GM12801 (cell line): ENCODE measurements around the gene PRKG1.

Experiments
- TF ChIP-seq, protein P1 (sequence below): IDR thresholded peaks from one replicate; pipeline ENCODE4 v1.5.1; 2011; ENCODE audit warnings: control low read depth; ENCODE audit not compliant: insufficient read length; ENCODE audit errors: extremely low read depth

The PRKG1 gene

DNA sequence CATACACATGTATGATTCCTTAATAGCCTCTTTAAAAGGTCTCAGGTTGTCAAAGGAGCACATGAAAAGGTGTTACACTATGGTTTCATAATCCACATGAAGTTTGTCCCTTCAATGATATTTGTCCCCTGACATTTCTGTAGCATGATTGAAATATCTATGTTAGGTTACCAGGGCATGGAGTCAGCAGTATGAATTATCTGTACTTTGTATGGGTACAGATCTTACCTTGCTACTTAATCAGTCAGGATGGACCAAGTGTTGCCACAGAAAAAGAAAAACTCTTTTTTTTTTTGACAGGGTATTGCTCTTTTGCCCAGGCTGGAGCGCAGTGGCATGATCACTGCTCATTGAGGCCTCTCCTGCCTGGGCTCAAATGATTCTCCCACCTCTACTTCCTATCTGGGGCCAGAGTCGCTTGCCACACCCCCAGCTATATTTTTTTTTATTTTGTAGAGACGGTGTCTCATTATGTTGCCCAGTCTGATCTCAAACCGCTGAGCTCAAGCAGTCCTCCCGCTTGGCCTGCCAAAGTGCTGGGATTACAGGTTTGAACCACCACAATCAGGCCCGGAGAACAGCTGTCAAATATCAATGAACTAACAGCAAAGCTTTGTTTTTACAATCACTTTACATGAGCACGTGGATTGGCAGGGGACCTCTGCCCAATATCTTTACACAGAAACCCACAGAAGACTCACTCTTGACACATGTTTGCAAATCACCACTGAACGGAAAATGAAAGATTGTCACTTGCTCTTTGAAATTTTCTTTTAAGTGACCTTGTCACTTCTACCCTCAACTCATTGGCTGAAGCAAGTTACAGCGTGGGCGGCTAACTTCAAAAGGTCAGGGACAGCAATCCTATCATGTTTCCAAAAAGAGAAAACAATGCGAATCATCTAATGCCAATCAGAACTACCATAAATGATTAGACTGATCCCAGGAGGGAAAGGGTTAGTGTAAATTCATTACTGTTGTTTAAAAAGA is 140.2 kb downstream of the PRKG1 start:
- TF ChIP-seq, protein P1, sequence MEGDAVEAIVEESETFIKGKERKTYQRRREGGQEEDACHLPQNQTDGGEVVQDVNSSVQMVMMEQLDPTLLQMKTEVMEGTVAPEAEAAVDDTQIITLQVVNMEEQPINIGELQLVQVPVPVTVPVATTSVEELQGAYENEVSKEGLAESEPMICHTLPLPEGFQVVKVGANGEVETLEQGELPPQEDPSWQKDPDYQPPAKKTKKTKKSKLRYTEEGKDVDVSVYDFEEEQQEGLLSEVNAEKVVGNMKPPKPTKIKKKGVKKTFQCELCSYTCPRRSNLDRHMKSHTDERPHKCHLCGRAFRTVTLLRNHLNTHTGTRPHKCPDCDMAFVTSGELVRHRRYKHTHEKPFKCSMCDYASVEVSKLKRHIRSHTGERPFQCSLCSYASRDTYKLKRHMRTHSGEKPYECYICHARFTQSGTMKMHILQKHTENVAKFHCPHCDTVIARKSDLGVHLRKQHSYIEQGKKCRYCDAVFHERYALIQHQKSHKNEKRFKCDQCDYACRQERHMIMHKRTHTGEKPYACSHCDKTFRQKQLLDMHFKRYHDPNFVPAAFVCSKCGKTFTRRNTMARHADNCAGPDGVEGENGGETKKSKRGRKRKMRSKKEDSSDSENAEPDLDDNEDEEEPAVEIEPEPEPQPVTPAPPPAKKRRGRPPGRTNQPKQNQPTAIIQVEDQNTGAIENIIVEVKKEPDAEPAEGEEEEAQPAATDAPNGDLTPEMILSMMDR, result no peak

DNA sequence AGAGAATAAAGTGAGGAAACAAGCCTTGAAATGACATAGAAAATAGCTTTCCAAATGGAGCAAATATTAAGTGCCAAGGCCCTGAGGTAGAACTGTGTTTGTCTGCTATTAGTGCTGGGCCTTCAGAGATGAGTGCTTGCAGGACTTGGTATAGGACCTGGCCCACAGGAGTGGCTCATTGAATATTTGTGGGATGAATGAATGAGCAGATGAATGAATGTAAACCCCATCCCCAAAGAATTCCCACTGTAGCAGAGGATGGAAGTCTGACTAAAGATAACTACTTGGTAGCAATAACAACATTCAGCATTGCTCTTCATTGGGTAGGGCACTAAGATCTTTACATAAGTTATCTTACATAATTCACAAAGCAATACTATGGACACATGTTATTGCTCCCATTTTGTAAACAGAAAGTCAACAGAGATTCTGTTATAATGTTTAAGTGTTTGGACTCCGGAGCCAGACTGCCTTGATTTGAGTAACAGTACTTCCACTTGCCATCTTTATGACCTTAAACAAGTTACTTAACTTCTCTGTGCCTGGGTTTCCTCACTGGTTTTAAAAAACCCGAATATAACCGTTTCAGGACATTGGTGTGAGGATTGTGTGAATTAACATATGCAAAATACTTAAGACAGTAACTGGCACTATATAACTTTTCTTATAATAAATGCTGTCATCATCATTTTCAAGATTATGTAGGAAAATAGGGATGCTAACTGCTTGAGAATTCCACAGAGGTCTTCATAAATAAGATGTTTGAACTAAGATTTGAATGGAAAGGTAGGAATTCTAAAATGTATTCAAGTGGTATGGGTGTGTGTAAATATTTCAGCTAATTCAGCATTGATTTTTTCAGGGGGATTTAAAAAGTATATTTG is 141.9 kb downstream of the PRKG1 start:
- TF ChIP-seq, protein P1, result no peak

DNA sequence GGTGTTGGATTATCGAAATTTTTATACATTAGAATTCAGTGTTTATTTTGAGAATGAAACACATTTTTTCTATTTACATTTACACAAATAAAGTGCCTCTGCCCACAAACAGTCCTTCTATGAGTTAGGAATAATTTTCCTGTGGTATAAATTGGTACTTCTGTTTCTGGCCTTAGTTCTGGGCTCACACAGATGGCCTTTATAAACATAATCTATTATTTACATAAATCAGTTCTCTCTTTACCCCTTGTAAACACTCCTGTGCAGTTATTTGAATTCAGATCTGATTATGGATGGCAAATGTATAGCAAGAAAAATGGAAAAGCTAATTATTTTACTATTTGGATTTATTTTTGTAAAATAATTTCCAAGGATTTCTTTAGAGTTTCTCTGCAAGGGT is 143.2 kb downstream of the PRKG1 start:
- TF ChIP-seq, protein P1, result no peak

DNA sequence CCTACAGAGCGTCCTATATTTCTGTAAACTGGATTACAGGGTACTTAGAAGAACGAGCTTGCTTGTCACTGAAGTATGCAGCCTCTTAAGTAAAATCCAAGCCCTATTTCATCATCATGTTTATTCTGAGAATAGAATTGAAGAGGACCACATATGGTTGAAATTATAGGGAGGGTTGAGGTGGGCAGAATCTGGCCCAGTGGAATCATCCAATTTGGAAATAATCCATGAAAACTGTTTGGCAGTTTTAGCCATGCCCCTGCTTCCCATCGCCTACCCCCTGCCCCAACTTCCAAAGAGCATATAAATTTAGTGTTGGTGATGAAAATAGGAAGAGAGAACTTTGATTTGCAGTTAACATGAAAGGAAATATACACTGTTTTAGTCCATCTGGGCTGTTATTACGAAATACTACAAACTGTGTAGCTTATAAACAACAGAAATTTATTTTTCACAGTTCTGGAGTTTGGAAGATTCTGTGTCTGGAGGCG is 150.4 kb downstream of the PRKG1 start:
- TF ChIP-seq, protein P1, result no peak

DNA sequence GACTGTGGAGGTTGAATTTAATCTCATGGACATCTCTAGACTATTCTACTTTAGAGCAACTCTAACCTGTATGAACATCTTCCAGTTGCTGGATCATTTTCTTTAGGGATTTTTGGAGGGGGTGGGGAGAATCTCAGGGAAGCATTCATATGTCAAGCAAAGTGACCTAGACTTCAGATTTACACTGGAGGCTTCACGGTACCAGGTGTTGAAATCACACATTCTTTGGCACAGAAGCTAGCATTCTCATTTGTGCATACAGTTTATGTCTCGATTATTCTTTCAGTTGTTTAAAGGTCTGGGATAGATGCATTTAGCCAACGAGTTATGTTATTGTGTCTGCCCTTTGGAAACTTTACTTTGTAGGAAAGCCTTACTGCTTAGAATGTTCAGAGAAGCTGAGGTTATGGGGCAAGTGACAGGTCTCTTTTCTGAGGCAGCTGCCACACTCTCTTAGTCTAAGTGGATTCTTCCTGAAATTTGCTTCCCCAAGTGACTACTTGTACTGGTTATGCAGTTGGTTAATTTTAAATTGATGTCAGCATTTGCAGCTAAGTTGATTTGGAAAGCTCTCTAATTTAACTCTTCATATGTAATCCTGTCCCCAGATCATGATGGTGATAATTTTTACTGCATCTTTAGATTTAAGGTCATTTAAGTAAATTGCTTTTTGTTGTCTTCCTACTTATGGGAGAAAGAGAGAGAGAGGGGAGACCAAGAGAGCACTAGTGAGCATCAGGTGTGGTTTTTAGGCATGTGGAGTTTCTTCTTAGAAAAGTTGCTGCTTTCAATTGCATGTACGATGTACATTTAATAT is 153.8 kb downstream of the PRKG1 start:
- TF ChIP-seq, protein P1, result no peak

DNA sequence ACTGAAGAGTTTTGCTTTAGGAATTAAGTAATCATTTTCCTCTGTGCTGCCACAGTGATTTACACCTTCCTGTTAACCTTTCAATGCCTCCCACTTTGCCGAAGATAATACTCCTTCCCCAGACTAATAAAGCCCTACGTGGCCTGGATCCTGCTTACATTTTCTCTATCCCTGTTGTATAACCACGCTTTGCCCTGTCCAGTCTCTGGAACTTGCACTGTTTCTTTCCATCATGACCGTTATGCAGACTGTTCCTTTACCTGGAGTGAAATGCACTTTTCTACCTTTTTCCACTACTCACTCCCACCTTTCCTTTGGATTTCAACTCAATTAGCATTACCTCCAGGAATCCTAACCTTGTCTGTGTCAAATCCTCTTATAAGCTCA is 154.4 kb downstream of the PRKG1 start:
- TF ChIP-seq, protein P1, result no peak
